Activated CD8-positive, alpha-beta memory T cell treated with anti-CD3 and anti-CD28 coated beads for 24 hours (primary cell): ENCODE measurements around the gene COX10.
"Not testable (repeated sequence)": the region's sequence is repeated elsewhere in the genome, so short reads cannot be mapped to it uniquely, and the experiment has no call there.

Experiments
- DNase-seq: peaks from one replicate; pipeline ENCODE4 v3.0.0-alpha.2; 2020

The COX10 gene

GRCh38 chr17:14069251-14070021, at the start of gene COX10:
Gene COX10, plus strand, starts transcription at chr17:14069504. Its CDS starts 102 bp downstream, at chr17:14069606.
- peak; percentile 95 for DNase-seq

DNA sequence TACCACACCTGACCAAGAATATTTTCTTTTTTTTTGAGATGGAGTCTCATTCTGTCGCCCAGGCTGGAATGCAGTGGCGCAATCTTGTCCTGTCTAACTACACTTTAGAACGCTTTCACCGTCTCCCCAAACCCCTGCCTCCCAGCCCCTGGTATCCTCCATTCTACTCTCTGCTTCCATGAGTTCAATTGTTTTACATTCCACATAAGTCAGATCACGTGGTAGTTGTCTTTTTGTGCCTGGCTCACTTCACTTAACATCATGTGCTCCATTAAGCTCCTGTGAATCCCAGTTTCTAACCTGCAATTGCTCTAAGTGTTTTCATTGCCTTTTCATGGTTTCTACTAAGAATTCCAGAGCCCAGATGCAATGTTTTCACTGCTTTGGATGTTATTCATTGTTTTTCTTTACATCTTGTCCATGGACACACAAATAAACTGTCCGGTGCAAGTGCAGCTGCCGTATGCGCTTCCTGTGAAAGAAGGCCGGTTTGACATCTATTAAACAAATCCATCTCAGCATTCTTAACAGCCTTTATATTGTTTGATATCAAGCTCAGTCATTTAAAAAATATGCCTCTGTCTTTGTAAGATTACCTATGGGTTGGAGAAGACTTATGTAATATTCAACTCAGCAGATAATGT, 47.5 kb upstream of the COX10 start:
- DNase-seq = not testable (repeated sequence)

- not testable (repeated sequence) for DNase-seq
These were observed 39.5 kb upstream of the COX10 start for GRCh38 chr17:14029755-14030154.

GRCh38 chr17:14032234-14032633, 37.1 kb upstream of the COX10 start:
- no peak for DNase-seq

DNA sequence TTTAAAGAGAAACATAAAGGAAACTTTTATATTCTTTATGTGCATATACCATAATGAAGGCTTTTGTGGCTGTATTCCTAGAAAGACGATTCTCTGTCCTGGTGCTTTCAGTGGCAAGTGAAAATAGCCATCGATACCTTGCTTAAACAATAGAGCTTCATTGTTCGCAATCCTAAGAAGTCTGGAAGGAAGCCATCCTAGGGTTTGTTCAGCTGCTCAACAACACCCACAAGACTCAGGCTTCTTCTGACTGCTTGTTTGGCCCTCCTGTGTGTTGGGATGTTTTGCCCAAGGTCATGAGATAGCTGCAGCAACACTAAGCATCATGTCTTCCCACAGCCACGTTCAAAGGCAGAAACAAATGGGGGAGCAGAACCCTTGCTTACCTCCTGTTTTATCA, 36.1 kb upstream of the COX10 start:
- DNase-seq = no peak

DNA sequence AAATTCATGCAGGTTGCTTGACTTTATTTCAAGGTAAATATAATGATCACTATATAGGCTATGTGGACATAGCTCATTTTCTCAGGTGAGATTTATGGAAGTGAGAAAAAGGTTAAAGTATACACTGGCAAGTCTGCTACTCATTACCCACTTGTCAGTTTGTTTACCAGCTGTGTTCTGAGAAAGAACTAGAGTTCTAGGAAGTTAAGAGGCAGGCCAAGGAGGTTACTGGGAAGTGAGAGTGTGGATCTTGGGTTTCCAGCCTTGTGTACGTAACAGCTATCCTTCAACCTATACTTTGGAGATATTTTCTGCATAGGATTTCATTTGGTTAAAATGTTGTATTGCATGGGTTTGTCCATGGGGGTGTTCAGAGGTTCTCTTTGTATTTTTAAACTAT, 31.9 kb upstream of the COX10 start:
- no peak for DNase-seq

GRCh38 chr17:14038206-14038605, 31.1 kb upstream of the COX10 start:
- DNase-seq = no peak

DNA sequence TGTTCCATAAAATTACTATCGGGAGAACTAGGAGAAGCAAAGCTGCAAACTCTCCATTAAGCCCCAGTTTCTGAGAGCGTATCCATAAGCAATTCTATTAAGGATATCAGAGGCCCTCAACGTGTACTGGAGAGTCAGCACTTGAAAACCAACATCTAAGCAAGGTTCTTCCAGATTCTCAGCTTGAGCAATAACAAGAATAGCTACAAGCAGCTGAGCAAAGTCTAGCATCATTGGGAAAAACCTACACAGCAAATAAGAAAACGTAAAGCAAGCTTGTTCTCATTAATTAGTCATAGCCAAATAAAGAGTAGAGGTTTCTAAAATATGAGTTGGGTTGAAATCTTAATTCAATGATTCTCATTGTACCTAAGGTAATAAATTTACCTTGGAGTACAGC, 26.9 kb upstream of the COX10 start:
- DNase-seq = no peak

- DNase-seq = no peak
These were observed 24.6 kb upstream of the COX10 start for GRCh38 chr17:14044702-14045101.

- DNase-seq = no peak
These were observed 22.3 kb upstream of the COX10 start for GRCh38 chr17:14046978-14047377.

DNA sequence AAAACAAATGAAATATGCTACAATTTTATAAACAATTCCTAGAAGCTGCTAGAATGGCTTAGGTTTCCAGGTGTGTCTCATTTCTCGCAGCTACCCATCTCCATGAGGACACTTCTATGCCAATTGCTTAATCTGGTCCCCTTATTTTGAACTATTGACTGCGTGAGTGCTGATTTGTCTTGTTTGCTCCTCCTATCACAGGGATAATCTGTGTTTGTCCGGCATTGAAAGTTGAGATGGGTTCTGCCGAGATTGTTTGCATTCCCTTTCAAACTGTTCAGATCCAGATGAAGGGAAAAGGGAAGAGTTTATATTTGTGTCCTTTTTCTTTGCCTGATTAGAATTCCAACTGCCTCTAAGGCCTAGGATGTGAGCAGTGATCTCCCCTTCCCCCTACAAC, 21.7 kb upstream of the COX10 start:
- no peak for DNase-seq

DNA sequence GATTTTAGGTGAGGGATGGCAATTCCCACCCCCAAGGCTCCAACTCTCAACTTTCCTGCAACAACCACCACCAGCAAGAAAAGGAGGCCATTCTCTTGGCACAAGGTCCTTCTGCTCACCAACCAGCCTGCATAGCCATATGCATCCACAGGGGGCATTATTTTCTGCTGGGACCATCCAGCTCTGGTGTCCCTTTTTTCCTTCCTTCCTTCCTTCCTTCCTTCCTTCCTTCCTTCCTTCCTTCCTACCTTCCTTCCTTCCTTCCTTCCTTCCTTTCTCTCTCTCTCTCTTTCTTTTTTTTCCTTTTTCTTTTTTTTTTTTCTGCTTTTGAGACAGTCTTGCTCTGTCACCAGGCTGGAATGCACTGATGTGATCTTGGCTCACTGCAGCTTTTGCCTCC, 21.1 kb upstream of the COX10 start:
- DNase-seq = no peak

- DNase-seq = no peak
These were observed 18.7 kb upstream of the COX10 start for GRCh38 chr17:14050616-14051015.

GRCh38 chr17:14051692-14052091, 17.6 kb upstream of the COX10 start:
- no peak for DNase-seq

DNA sequence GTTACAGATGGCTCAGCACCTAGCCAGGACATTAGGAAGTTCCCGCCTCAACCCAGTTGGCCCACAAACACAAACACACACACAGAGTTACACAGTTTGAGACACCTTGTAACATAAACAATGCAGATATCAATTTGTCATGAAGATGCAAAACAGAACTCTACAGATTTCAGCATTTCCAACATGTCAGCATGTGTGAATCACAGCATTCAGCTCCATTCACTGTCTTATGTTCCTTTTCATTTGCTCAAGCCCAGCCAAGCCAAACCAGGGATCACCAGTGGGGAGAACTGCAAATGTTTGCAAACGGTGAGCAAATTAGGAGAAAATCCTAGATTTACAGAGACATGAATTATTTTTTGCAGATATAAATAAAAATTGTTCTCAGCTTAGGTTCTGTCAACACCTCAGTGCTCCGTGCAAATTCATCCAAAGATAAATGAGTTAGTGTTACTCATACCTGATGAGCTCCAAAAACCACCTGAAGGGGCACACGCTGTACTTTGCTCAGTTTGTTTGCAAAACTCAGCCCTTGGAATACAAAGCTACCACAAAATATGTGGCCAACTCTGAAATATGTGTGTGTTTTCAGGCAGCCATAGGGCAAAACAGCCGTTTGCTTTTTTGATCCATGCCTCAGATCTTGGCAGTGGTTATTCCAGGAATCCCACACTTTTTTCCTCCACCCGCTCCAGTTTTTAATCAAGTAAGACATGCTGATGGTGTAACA, 16.3 kb upstream of the COX10 start:
- no peak for DNase-seq

- DNase-seq = no peak
These were observed 11.7 kb upstream of the COX10 start for GRCh38 chr17:14057591-14057990.

GRCh38 chr17:14058051-14058450, 11.3 kb upstream of the COX10 start:
- no peak for DNase-seq

DNA sequence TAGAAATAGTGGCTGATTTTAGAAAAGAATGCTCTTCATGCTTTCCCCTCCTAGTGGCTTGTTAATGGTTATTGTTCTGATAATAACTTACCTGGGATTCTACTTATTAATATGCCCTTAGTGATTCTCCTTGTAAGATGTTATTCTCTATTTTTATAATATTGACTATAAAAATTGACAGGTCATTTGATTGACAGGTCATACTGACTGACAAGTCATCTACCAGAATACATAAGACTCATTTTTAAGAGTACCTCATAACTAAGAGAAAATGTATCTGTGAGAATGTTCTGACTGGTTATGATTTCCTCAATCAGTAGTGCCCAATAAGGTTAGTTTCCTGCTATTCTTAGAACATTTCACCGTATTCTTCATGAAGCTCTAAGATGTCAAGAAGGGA, 8.6 kb upstream of the COX10 start:
- DNase-seq = no peak

- DNase-seq = no peak
These were observed 7.4 kb upstream of the COX10 start for GRCh38 chr17:14061666-14062560.

DNA sequence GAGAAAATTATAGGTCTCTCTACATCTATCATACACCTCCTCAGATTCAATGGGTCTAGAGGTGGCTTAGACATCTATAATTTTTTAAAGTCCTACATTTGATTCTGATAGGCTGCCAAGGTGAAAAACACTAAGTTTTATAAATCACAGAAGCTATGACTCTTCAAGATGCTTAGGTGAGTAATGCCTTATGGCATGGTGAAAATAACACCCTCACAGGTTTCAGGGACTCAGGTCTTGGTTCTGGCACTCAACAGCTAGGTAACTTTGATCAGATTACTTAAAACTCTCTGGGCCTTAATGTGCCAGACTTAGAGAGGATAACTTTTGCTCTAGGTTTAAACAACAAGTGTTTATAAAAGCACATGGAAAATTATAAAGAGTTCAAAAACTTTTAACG, 2.0 kb upstream of the COX10 start:
- DNase-seq = no peak

DNA sequence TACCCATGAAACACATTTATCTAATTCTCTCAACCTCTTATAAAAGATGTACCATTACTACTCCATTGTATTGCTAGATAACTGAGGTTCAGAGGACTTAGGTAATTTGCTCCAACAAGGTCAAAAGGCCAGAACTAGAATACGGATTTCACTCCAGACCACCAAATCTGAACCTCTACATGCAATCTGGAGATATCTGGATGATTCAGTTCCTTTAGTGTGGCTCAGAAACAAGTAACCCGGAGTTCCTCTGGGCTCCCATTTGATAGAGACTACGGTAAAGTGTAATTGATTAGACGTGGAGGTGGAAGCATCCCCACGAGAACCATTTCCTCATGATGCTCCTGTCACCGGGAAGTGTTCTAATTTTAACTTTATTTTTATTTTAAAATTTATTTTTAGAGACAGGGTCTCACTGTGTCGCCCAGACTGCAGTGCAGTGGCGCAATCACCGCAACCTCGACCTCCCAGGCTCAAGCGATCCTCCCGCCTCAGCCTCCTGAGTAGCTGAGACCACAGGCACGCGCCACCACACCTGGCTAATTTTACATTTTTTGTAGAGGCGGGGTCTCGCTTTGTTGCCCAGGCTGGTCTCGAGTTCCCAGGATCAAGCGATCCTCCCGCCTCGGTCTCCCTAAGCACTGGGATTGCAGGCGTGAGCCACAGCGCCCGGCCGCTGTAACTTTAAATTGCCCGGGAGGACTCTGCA, 608 bp upstream of the COX10 start:
- no peak for DNase-seq

- no peak for DNase-seq
These were observed 1.2 kb downstream of the COX10 start for GRCh38 chr17:14070344-14070984.
